ENCODE measurements around the gene GRIK1.

- TF ChIP-seq CTCF (IDR thresholded peaks at IDR 0.05) (no peak), POLR2A (IDR thresholded peaks at IDR 0.05) (no peak)
Observed at GRCh38 chr21:29940991-29941390, 1.2 kb upstream of the GRIK1 start.

All from Peyer's patch (tissue), 4 donors.